GM19238 (cell line): ENCODE measurements around the gene SNX22.

Source experiments
- DNase-seq: peaks from one replicate; pipeline ENCODE4 v3.0.0; 2011; ENCODE audit warnings: low spot score; ENCODE audit not compliant: insufficient read length

The SNX22 gene

GRCh38 chr15:64197425-64197824 is 45.9 kb downstream of the SNX22 start:
- no peak for DNase-seq

- no peak for DNase-seq
Observed at GRCh38 chr15:64205202-64205601, 53.7 kb downstream of the SNX22 start.
